Measurements from ENCODE around the gene IL6ST. TPM values are rescaled to one million over a fixed set of nuclear protein-coding genes. Genes with fewer than 3 reads are reported as not detected.
"Not testable (repeated sequence)": the region's sequence is repeated elsewhere in the genome, so short reads cannot be mapped to it uniquely, and the experiment has no call there.

Gene IL6ST
- total and polyA plus RNA-seq, 5 donors from 2014 or later: 25.3 to 234 (median 58.0) TPM

DNA sequence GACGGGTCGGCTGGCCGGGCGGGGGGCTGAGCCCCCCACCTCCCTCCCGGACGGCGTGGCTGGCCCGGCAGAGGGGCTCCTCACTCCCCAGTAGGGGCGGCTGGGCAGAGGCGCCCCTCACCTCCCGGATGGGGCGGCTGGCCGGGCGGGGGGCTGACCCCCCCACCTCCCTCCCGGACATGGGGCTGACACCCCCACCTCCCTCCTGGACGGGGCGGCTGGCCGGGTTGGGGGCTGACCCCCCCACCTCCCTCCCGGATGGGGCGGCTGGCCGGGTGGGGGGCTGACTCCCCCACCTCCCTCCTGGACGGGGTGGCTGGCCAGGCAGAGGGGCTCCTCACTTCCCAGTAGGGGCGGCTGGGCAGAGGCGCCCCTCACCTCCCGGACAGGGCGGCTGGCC, 19.9 kb upstream of the IL6ST start:
- not testable (repeated sequence) for H3K27ac Mint-ChIP-seq; ATAC-seq (ENCODE audit: low read depth in 2 of 2); DNase-seq; H3K27ac ChIP-seq (ENCODE audit: insufficient read depth, low read length, poor library complexity, severe bottlenecking); H3K4me3 ChIP-seq (ENCODE audit: low read depth, low read length); H3K36me3 Mint-ChIP-seq; H3K9me3 Mint-ChIP-seq; H3K27me3 ChIP-seq (ENCODE audit: control insufficient read depth, insufficient read depth, low read length); H3K9me3 ChIP-seq (ENCODE audit: control insufficient read depth in 2 of 2, low read length in 2 of 2); H3K4me3 Mint-ChIP-seq; H3K36me3 ChIP-seq (ENCODE audit: control insufficient read depth, insufficient read depth, low read length); H3K27me3 Mint-ChIP-seq
- H3K4me1 ChIP-seq (ENCODE audit: control insufficient read depth, insufficient read depth, low read length, poor library complexity, severe bottlenecking): peaks cover 14% of the 10 kb centered on the region
- peaks cover 14 to 39% (median 28%) of the 10 kb centered on the region in 4 donors for H3K4me1 Mint-ChIP-seq

DNA sequence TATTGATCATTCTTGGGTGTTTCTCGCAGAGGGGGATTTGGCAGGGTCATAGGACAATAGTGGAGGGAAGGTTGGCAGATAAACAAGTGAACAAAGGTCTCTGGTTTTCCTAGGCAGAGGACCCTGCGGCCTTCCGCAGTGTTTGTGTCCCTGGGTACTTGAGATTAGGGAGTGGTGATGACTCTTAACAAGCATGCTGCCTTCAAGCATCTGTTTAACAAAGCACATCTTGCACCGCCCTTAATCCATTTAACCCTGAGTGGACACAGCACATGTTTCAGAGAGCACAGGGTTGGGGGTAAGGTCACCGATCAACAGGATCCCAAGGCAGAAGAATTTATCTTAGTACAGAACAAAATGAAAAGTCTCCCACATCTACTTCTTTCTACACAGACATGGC, 19.2 kb upstream of the IL6ST start:
- not testable (repeated sequence) for H3K36me3 ChIP-seq (ENCODE audit: control insufficient read depth, insufficient read depth, low read length); H3K9me3 ChIP-seq (ENCODE audit: control insufficient read depth in 2 of 2, low read length in 2 of 2); H3K36me3 Mint-ChIP-seq; H3K9me3 Mint-ChIP-seq; H3K27ac ChIP-seq (ENCODE audit: insufficient read depth, low read length, poor library complexity, severe bottlenecking); H3K4me3 Mint-ChIP-seq; H3K27me3 Mint-ChIP-seq; ATAC-seq (ENCODE audit: low read depth in 2 of 2); H3K4me3 ChIP-seq (ENCODE audit: low read depth, low read length); H3K27me3 ChIP-seq (ENCODE audit: control insufficient read depth, insufficient read depth, low read length); DNase-seq
- H3K4me1 ChIP-seq (ENCODE audit: control insufficient read depth, insufficient read depth, low read length, poor library complexity, severe bottlenecking): peaks cover 14% of the 10 kb centered on the region
- H3K27ac Mint-ChIP-seq: peak overlapping the region in 1 of 3 donors; percentile 38
- H3K4me1 Mint-ChIP-seq: peaks cover 7 to 31% (median 22%) of the 10 kb centered on the region in 4 donors

DNA sequence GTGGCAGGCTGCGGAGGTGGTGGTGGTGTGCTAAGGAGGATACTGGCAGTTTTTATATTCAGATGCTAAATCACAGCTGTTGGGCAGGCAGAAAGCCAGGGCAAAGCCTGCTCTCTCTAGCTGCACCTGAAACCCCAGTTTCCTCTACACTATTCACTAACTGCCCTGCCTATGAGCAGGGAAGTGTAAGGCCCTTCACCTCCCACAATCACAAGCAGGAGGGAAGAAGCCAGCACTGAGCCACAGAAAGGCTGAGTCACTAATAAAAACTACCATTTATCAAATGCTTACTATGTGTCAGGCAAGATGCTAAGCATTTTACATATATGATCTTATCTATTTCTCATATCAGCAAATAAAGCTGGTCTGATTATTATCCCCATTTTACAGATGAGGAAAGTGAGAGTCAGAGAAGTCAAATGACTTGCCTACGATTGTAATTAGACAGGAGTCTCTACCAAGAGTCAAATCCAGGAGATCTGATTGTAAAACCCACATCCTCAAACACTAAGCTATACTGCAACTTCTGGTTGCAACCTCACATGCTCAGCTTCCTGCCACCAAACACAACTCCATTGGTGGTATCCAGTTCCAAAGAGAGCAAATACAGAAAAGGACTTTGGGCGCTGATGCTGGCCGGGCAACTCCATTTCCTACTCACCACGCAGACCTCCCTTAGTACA, 17.7 kb upstream of the IL6ST start:
- Histone ChIP-seq H3K27me3 (ENCODE audit: control insufficient read depth, insufficient read depth, low read length) (no peaks in the 10 kb centered on the region), H3K27ac (ENCODE audit: insufficient read depth, low read length, poor library complexity, severe bottlenecking) (peak overlapping the region; percentile 27), H3K9me3 (ENCODE audit: control insufficient read depth in 2 of 2, low read length in 2 of 2) (no peaks in the 10 kb centered on the region), H3K36me3 (ENCODE audit: control insufficient read depth, insufficient read depth, low read length) (no peaks in the 10 kb centered on the region), H3K4me3 (ENCODE audit: low read depth, low read length) (peak overlapping the region; percentile 38), H3K4me1 (ENCODE audit: control insufficient read depth, insufficient read depth, low read length, poor library complexity, severe bottlenecking) (peaks cover 14% of the 10 kb centered on the region)
- peak overlapping the region; percentile 67 to 81 (median 70) for H3K27ac Mint-ChIP-seq
- H3K9me3 Mint-ChIP-seq: peaks cover 0 to 4% (median 0%) of the 10 kb centered on the region in 7 donors
- no peaks in the 10 kb centered on the region for H3K36me3 Mint-ChIP-seq
- ATAC-seq (ENCODE audit: low read depth in 2 of 2) (peak; percentile 87 to 95), DNase-seq (peak in 2 of 3 donors; percentile 62 to 87)
- H3K4me1 Mint-ChIP-seq: peaks cover 7 to 31% (median 22%) of the 10 kb centered on the region in 4 donors
- no peaks in the 10 kb centered on the region for H3K27me3 Mint-ChIP-seq
- peak overlapping the region in 3 of 4 donors; percentile 8 to 33 (median 32) for H3K4me3 Mint-ChIP-seq

DNA sequence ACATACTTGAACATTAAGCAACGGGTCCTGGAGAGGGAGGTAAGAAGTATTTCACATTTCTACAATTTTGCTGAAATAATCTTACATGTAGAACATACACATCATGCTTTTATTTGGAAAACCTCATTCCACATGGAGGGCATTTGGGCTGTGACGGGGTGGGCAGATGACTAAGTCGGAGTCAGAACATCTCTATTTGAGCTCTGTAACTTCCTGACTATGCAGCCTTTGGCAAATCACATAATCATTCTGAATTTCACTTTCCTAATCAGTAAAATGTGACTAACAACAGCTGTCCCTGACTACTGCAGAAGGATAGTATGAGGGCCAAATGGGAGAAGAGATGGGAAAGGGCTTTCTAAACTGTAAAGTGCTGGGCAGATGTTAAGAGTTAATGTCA, 17.1 kb upstream of the IL6ST start:
- H3K27me3 ChIP-seq (ENCODE audit: control insufficient read depth, insufficient read depth, low read length): no peaks in the 10 kb centered on the region
- Mint-ChIP-seq H3K9me3 (peaks cover 0 to 3% (median 0%) of the 10 kb centered on the region in 7 donors), H3K4me1 (peaks cover 7 to 31% (median 22%) of the 10 kb centered on the region in 4 donors), H3K36me3 (no peaks in the 10 kb centered on the region), H3K4me3 (peak overlapping the region in 3 of 4 donors; percentile 1 to 32 (median 8)), H3K27me3 (no peaks in the 10 kb centered on the region), H3K27ac (peak overlapping the region; percentile 70 to 81 (median 78))
- peaks cover 14% of the 10 kb centered on the region for H3K4me1 ChIP-seq (ENCODE audit: control insufficient read depth, insufficient read depth, low read length, poor library complexity, severe bottlenecking)
- H3K4me3 ChIP-seq (ENCODE audit: low read depth, low read length): peak overlapping the region; percentile 38
- H3K9me3 ChIP-seq (ENCODE audit: control insufficient read depth in 2 of 2, low read length in 2 of 2): no peaks in the 10 kb centered on the region
- H3K36me3 ChIP-seq (ENCODE audit: control insufficient read depth, insufficient read depth, low read length): no peaks in the 10 kb centered on the region
- H3K27ac ChIP-seq (ENCODE audit: insufficient read depth, low read length, poor library complexity, severe bottlenecking): peak overlapping the region; percentile 27
- no peak for ATAC-seq (ENCODE audit: low read depth in 2 of 2)
- no peak for DNase-seq

DNA sequence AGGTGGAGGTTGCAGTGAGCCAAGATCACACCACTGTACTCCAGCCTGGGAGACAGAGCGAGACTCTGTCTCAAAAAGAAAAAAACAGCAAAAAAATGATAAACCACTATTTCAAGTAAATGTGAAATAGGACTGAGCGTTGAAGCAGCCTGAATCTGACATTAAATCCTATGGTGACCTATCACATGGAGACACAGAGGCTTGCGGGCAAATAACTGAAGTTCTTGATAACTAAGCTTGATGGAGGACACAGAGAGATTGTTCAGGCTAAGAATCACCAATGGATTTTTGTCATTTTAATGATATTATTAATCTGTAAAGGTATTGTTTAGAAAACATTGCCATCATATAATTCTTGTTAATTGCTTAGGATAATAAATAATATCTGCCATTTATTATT, 15.7 kb upstream of the IL6ST start:
- Histone ChIP-seq H3K4me1 (ENCODE audit: control insufficient read depth, insufficient read depth, low read length, poor library complexity, severe bottlenecking) (peaks cover 23% of the 10 kb centered on the region), H3K36me3 (ENCODE audit: control insufficient read depth, insufficient read depth, low read length) (no peaks in the 10 kb centered on the region), H3K27me3 (ENCODE audit: control insufficient read depth, insufficient read depth, low read length) (no peaks in the 10 kb centered on the region), H3K27ac (ENCODE audit: insufficient read depth, low read length, poor library complexity, severe bottlenecking) (no peak overlapping the region), H3K9me3 (ENCODE audit: control insufficient read depth in 2 of 2, low read length in 2 of 2) (no peaks in the 10 kb centered on the region), H3K4me3 (ENCODE audit: low read depth, low read length) (no peak overlapping the region)
- Mint-ChIP-seq H3K4me1 (peaks cover 13 to 44% (median 32%) of the 10 kb centered on the region in 4 donors), H3K9me3 (peaks cover 0 to 3% (median 0%) of the 10 kb centered on the region in 7 donors), H3K36me3 (no peaks in the 10 kb centered on the region), H3K27me3 (peaks cover 5% of the 10 kb centered on the region), H3K27ac (no peak overlapping the region), H3K4me3 (no peak overlapping the region)
- no peak for DNase-seq
- no peak for ATAC-seq (ENCODE audit: low read depth in 2 of 2)

DNA sequence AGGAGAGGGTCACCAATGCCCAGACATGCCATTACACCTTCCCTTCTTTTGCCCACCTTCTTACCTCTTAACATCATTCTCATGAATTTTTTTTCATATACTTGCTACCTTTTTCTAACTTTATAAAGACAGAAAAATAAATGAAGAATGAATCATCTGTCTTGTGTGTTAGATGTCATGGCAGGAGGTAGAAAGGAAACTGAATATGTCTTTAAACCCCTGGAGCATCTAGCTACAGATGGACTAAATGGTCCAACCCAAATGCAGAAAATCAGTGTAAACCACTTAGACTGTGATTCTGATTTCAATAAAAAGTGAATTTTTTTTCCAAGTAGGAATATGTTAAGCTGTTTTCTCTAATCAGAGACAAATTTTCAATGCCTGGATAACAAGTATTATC, 11.8 kb upstream of the IL6ST start:
- Histone ChIP-seq H3K9me3 (ENCODE audit: control insufficient read depth in 2 of 2, low read length in 2 of 2) (no peaks in the 10 kb centered on the region), H3K36me3 (ENCODE audit: control insufficient read depth, insufficient read depth, low read length) (no peaks in the 10 kb centered on the region), H3K27me3 (ENCODE audit: control insufficient read depth, insufficient read depth, low read length) (no peaks in the 10 kb centered on the region), H3K4me1 (ENCODE audit: control insufficient read depth, insufficient read depth, low read length, poor library complexity, severe bottlenecking) (peaks cover 10% of the 10 kb centered on the region), H3K4me3 (ENCODE audit: low read depth, low read length) (no peak overlapping the region), H3K27ac (ENCODE audit: insufficient read depth, low read length, poor library complexity, severe bottlenecking) (no peak overlapping the region)
- no peaks in the 10 kb centered on the region for H3K36me3 Mint-ChIP-seq
- peaks cover 5% of the 10 kb centered on the region for H3K27me3 Mint-ChIP-seq
- no peak for DNase-seq
- ATAC-seq (ENCODE audit: low read depth in 2 of 2): no peak
- H3K4me3 Mint-ChIP-seq: peak overlapping the region in 1 of 4 donors; percentile 35
- H3K9me3 Mint-ChIP-seq: peaks cover 0 to 7% (median 1%) of the 10 kb centered on the region in 7 donors
- peaks cover 11 to 27% (median 20%) of the 10 kb centered on the region in 4 donors for H3K4me1 Mint-ChIP-seq
- no peak overlapping the region for H3K27ac Mint-ChIP-seq

DNA sequence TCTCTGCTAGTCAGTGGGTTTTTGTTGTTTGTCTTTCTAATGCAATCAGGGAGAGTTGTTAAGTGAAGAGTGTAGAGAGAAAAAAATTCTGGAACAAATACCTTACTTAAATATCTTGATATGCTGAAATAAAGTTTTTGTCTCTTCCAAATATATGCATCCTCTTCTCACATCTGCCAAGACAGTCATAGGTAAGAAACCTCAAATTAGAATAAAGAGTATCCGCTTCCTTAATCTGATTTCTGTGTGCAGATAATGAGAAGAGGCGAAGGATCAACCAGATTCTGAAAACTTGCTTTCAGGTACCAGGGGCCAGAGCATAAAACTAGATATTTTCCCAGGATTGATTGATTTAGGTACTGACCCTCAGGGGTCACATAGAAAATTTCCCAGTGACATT, 11.3 kb upstream of the IL6ST start:
- Histone ChIP-seq H3K9me3 (ENCODE audit: control insufficient read depth in 2 of 2, low read length in 2 of 2) (no peaks in the 10 kb centered on the region), H3K27ac (ENCODE audit: insufficient read depth, low read length, poor library complexity, severe bottlenecking) (no peak overlapping the region), H3K4me1 (ENCODE audit: control insufficient read depth, insufficient read depth, low read length, poor library complexity, severe bottlenecking) (peaks cover 9% of the 10 kb centered on the region), H3K27me3 (ENCODE audit: control insufficient read depth, insufficient read depth, low read length) (no peaks in the 10 kb centered on the region), H3K4me3 (ENCODE audit: low read depth, low read length) (peak overlapping the region; percentile 28), H3K36me3 (ENCODE audit: control insufficient read depth, insufficient read depth, low read length) (no peaks in the 10 kb centered on the region)
- H3K4me3 Mint-ChIP-seq: peak overlapping the region in 2 of 4 donors; percentile 9 to 35
- peaks cover 5% of the 10 kb centered on the region for H3K27me3 Mint-ChIP-seq
- DNase-seq: peak in 1 of 3 donors; percentile 37
- peaks cover 11 to 23% (median 18%) of the 10 kb centered on the region in 4 donors for H3K4me1 Mint-ChIP-seq
- H3K36me3 Mint-ChIP-seq: no peaks in the 10 kb centered on the region
- peaks cover 0 to 7% (median 1%) of the 10 kb centered on the region in 7 donors for H3K9me3 Mint-ChIP-seq
- H3K27ac Mint-ChIP-seq: no peak overlapping the region
- ATAC-seq (ENCODE audit: low read depth in 2 of 2): peak in 1 of 2 donors; percentile 64

DNA sequence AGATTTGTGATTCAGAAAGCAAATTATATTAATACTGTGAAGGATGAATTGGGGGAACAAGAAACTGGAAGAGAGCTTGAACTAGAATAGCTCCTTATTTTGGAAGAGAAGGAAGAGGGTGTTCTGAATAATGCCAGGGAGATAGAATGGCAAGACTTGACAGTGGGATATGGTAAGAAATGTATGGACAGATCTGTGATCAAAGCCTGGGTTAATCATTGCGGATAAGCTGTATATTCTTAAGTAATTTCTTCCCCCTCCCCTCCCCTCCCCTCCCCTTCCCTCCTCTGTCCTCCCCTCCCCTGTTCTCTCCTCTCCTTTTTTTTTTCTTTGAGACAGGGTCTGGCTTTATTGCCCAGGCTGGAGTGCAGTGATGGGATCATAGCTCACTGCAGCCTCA, 10.1 kb upstream of the IL6ST start:
- no peaks in the 10 kb centered on the region for H3K27me3 ChIP-seq (ENCODE audit: control insufficient read depth, insufficient read depth, low read length)
- H3K4me3 ChIP-seq (ENCODE audit: low read depth, low read length): no peak overlapping the region
- Mint-ChIP-seq H3K4me1 (peaks cover 11 to 21% (median 13%) of the 10 kb centered on the region in 4 donors), H3K9me3 (peaks cover 0 to 7% (median 1%) of the 10 kb centered on the region in 7 donors), H3K36me3 (no peaks in the 10 kb centered on the region), H3K4me3 (peak overlapping the region in 1 of 4 donors; percentile 19), H3K27ac (no peak overlapping the region), H3K27me3 (peaks cover 6% of the 10 kb centered on the region)
- no peak overlapping the region for H3K27ac ChIP-seq (ENCODE audit: insufficient read depth, low read length, poor library complexity, severe bottlenecking)
- ATAC-seq (ENCODE audit: low read depth in 2 of 2): no peak
- H3K9me3 ChIP-seq (ENCODE audit: control insufficient read depth in 2 of 2, low read length in 2 of 2): no peaks in the 10 kb centered on the region
- DNase-seq: no peak
- H3K4me1 ChIP-seq (ENCODE audit: control insufficient read depth, insufficient read depth, low read length, poor library complexity, severe bottlenecking): peaks cover 9% of the 10 kb centered on the region
- H3K36me3 ChIP-seq (ENCODE audit: control insufficient read depth, insufficient read depth, low read length): no peaks in the 10 kb centered on the region
